ENCODE measurements around the gene SYTL3.

- TF ChIP-seq CTCF (IDR thresholded peaks at IDR 0.05) (no peak), POLR2A (IDR thresholded peaks at IDR 0.05) (no peak)
Measured at GRCh38 chr6:158633127-158633526, 16.7 kb upstream of the SYTL3 start.

Measured in Peyer's patch (tissue), 4 donors.